H7 (cell line): ENCODE measurements around the gene TMEM229B. TPM values are rescaled to one million over a fixed set of nuclear protein-coding genes. Genes with fewer than 3 reads are reported as not detected.
"Not testable (repeated sequence)": the region's sequence is repeated elsewhere in the genome, so short reads cannot be mapped to it uniquely, and the experiment has no call there.

ENCODE experiments used
- DNase-seq: peaks from one replicate; pipeline ENCODE4 v3.0.0; 2012
- H3K27me3 ChIP-seq: 2 replicates; pipeline ENCODE4 v1.6.0; 2011; ENCODE audit warnings: mild to moderate bottlenecking, low read length; ENCODE audit not compliant: control insufficient read depth, insufficient read depth
- H3K36me3 ChIP-seq: replicated peaks from 2 replicates; pipeline ENCODE4 v1.5.1; 2011; ENCODE audit warnings: low read length; ENCODE audit not compliant: control insufficient read depth, insufficient read depth
- H3K4me3 ChIP-seq: 2 replicates; pipeline ENCODE4 v1.5.1; 2011; ENCODE audit warnings: low read depth, mild to moderate bottlenecking, control low read depth, low read length, moderate library complexity; ENCODE audit not compliant: insufficient read depth
- total RNA-seq: library from RNA; depleted of rRNA; stranded (reverse); fragments of >200 nt; shearing (Covaris generic); gene quantifications from 2 replicates; pipeline ENCODE4 v1.2.3, GENCODE V29; 2014

TMEM229B gene
- total RNA-seq, 1 experiment from 2014 or later, result 0.69 TPM

DNA sequence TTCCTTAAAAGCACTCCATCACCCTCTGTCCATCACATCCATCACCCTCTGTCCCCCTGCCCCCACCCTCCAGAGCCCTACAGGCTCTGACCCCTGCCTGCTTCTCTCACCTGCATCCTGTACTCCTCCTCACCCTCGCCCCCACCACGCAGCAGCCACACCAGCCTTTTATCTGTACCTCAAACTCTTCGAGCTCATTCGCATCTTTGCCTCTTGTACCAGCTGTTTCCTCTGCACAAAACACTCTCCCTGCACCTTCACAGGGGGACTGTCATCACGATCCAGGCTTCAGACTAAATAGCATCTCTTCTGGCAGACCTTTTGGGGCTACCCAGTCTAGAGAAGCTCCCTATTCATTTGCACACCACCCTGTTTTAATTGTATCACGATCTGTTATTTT, 24.1 kb downstream of the TMEM229B start:
- no peak for DNase-seq
- no peak overlapping the region for H3K4me3 ChIP-seq
- no peaks in the 10 kb centered on the region for H3K36me3 ChIP-seq
- no peaks in the 10 kb centered on the region for H3K27me3 ChIP-seq

DNA sequence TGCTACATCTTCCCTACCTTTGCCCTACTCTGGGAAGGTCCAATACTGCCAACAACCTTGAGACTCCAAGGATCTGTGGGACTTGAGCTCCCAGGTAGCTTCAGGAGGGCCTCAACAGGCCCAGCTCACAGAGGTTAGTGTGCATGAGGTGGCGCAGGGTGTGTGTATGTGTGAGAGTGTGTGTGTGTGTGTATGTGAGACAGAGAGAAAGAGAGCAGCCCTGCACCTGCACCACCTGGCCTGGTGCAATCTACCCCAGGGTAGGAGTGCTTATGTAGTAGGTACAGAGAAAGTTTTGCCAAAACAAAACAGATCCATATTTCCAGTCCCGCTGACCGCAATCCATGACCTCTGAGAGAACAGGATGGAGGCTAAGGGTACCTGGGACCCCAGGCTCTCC, 24.6 kb downstream of the TMEM229B start:
- no peak overlapping the region for H3K4me3 ChIP-seq
- no peak for DNase-seq
- H3K36me3 ChIP-seq, result no peaks in the 10 kb centered on the region
- no peaks in the 10 kb centered on the region for H3K27me3 ChIP-seq

DNA sequence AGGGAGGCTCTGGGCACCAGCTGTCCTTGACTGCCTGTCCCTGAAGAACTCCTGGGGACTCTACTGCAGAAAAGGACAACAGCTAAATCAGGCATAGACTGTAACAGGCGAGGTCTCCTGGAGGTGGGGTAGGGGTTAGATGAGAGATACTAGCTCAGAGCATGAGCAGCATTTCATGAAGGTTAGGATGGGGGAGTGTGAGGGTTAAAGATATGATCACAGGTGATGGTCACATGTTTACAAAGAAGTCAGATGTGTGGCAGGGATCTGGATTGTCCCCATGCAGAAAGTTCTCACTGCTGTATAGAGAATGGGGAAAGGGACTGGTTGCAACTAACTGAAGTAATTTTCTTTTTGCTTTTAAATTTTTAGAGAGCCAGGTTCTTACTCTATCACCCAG, 26.5 kb downstream of the TMEM229B start:
- no peaks in the 10 kb centered on the region for H3K36me3 ChIP-seq
- DNase-seq, result no peak
- H3K4me3 ChIP-seq, result no peak overlapping the region
- no peaks in the 10 kb centered on the region for H3K27me3 ChIP-seq

DNA sequence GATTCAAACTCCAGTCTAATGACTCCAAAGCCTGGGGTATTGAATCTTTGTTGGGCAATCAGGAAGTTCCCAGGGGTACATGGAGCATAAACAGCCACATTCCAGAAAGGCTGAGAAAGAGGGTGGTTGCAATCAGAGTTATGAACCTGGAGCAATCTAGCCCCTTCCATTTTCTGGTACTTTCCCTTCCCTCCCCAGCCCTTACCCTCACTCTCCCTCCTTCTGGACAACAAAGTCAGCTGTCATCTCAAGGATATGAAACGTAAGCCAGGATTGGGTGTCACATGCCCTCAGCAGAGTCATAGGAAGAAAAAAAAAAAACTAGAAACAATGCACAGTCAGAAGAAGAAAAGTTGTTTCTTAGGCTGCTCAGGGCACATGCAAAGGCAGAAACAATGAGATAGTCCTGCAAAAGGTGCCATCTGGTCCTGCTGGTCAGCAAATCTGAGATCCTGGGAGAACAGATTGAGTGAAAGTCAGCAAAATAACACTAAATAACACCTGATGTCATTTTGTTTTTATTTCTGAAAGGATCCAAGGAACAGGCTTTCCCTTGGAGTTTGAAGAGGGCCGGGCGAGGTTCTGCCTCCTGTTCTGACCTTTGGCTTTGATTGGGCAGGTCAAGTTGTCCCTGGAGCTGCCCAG, 27.1 kb downstream of the TMEM229B start:
- no peak for DNase-seq
- Histone ChIP-seq H3K36me3 (no peaks in the 10 kb centered on the region), H3K27me3 (no peaks in the 10 kb centered on the region)

DNA sequence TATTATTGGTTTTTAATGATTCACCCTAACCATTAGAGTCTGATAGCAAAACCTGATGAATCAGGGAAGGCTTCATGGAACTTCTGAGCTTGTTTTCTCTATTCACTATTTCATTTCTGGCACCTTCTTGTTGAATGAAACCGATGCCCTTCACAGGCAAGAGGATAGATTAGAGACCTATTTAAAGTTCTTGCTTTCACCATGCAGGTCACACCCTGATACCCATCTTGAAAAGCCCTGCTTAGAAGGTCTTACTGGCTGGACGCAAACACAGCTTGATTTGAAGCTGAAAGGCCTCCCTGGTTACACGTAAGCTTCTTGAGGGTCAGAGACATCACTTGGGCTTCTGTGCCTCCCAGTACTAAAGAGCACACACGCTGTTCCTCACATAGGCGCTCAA, 29.2 kb downstream of the TMEM229B start:
- Histone ChIP-seq H3K27me3 (no peaks in the 10 kb centered on the region), H3K4me3 (no peak overlapping the region), H3K36me3 (no peaks in the 10 kb centered on the region)
- DNase-seq, result no peak

More for the DNA sequence above, 27.1 kb downstream of the TMEM229B start:
- H3K4me3 ChIP-seq, result no peak overlapping the region

DNA sequence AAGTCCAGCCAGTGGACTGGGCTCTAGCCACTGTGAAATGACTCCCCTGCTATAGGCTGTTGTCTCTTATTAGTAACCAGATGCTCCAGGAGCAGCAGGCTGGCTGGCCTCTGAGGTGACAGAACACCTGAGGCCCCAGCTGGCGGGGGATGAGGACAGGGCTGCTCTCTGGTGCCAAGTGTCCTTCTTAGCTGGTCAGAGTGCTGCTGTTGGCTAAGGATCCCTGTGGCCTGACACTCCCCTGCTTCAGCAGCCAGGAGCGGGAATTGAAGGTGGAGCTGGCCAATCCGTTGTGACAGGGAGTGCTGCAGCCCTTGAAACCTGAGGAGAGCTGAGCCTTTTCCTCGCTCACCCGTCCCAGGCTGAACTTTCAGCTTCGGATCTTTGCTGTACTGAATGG, 30.7 kb downstream of the TMEM229B start:
- H3K36me3 ChIP-seq, result no peaks in the 10 kb centered on the region
- H3K4me3 ChIP-seq, result no peak overlapping the region
- no peaks in the 10 kb centered on the region for H3K27me3 ChIP-seq
- DNase-seq, result peak; percentile 69

DNA sequence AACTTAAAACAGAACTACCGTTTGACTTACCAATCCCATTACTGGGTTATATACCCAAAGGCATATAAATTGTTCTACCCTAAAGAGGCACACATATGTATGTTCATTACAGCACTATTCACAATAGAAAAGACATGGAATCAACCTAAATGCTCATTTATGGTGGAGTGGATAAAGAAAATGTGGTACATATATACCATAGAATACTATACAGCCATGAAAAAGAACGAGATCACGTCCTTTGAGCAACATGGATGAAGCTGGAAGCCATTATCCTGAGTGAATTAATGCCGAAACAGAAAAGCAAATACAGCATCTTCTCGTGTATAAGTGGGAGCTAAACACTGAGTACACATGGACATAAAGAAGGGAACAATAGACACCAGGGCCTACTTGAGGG, 31.8 kb downstream of the TMEM229B start:
- no peaks in the 10 kb centered on the region for H3K27me3 ChIP-seq
- H3K36me3 ChIP-seq, result no peaks in the 10 kb centered on the region
- DNase-seq, result no peak
- H3K4me3 ChIP-seq, result no peak overlapping the region

DNA sequence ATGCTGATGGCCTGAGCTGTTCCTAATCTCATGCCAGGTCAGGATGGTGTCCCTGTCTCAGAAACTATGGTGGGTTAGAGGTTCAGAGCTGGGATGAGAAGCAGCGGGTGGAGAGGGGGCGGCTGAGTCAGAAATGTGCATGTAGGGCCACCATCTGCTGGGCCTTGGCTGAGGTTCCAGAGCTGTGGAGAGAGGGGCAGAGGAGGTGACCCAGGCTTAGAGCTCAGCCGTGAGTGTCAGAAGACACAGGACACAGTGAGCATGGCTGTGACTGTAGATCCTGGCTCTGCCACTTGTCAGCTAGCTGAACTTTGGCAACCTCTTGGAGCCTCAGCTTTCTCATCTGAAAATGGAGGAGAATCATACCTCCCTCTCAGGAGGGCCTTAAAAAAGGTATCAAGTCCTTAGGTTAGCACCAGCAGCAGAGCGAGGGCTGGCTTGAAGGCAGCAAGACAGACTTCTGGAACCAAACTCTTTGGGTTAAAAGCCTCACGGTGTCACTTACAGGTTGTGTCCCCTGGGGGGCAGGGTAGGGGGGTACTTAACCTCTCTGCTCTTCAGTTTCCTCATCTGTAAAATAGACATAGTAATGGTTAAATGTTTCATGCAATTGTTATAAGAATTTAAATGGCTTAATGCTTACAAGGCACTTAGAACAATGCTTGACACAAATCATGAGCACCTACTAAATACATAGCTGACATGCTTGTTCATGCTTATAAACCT, 34.8 kb downstream of the TMEM229B start:
- no peaks in the 10 kb centered on the region for H3K27me3 ChIP-seq
- no peak for DNase-seq
- no peaks in the 10 kb centered on the region for H3K36me3 ChIP-seq
- H3K4me3 ChIP-seq, result no peak overlapping the region

DNA sequence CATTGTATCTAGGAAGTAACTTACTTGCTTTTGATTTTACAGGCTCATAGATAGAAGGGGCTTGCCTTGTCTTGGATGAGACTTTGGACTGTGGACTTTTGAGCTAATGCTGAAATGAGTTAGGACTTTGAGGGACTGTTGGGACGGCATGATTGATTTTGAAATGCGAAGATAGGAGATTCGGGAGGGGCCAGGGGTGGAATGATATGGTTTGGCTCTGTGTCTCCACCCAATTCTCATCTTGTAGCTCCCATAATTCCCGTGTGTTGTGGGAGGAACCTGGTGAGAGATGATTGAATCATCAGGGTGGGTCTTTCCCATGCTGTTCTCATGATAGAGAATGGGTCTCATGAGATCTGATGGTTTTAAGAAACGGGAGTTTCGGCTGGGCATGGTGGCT, 36.9 kb downstream of the TMEM229B start:
- not testable (repeated sequence) for H3K4me3 ChIP-seq, DNase-seq, H3K36me3 ChIP-seq, H3K27me3 ChIP-seq

DNA sequence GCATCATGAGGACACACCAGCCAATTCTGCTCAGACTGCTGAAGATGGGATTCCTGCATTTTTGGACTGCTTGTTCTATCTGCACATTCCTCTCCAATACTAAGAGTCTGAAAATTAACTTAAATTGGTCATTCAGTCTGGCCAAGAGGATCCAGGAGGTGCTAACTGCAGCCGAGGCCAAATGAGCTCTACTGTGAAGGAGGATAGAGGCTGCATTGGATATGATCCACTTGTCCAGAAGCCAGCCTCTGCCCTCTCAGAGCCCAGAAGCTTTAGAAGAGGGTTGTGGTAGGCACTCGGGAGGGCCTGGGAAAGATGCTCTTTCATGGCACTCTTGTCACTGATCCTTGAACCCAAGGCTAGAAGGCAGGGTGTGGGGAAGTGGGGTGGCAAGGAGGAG, 39.4 kb downstream of the TMEM229B start:
- no peaks in the 10 kb centered on the region for H3K27me3 ChIP-seq
- no peak overlapping the region for H3K4me3 ChIP-seq
- no peak for DNase-seq
- H3K36me3 ChIP-seq, result no peaks in the 10 kb centered on the region

DNA sequence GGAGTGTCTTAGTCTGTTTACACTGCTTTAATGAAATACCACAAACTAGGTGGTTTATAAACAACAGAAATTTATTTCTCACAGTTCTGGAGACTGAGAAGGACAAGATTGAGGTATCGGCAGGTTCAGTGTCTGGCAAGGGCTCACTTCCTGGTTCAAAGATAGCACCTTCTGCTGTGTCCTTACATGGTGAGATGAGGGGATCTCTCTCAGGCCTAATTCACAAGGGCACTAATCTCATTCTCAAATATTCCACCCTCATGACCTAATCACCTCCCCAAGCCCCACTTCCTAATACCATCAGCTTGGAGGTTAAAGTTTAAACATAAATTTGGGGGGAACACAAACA, 41.5 kb downstream of the TMEM229B start:
- H3K27me3 ChIP-seq, result no peaks in the 10 kb centered on the region
- DNase-seq, result no peak
- H3K4me3 ChIP-seq, result no peak overlapping the region

DNA sequence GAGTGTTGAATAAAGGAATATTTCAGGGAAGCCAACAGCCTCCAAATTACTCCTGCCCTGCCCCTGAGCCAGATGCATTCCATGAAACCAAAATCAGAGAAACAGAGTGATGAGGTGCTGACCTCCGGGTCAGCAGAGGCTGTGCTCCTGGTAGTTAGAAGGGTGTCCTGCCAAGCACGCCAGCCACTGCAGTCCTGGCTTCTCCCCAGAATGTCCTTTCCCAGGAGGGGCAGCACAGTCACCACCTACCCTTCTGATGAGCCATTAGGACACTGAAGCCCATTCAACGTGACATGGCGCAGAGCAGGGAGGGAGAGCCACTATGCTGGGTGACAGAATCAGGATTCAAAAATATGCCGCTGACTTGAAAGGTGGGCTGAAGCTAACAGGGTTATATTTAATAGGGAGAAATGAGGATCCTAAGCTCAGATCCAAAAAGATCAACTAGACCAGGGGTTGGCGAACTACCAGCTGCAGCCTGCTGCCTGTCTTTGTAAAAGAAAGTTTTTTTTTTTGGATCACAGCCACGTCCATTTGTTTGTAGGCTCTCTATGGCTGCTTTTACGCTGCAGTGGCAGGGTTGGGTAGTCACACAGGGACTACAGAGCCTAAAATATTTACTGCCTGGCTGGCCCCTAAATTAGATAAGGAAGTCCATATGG, 42.0 kb downstream of the TMEM229B start:
- no peak overlapping the region for H3K4me3 ChIP-seq
- H3K36me3 ChIP-seq, result no peaks in the 10 kb centered on the region
- no peaks in the 10 kb centered on the region for H3K27me3 ChIP-seq
- no peak for DNase-seq

More for the DNA sequence above, 41.5 kb downstream of the TMEM229B start:
- H3K36me3 ChIP-seq, result no peaks in the 10 kb centered on the region

DNA sequence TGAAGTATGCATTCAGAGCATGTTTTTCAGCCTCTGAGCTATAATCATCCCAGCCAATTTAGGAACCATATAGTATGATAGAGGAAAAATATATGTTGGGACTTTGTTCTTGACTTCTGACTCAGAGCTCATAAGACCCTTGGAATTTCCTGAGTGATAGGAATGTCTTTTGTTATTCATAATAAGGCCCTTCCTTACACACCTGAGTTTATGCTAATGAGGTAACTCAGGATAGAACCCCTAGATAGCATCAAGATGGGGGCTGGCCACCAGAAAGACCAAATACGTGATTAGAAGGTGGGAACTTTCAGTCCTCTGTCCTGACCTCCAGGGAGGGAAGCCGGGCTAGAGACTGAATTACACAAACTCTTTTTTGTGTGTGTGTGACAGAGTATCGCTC, 44.1 kb downstream of the TMEM229B start:
- Histone ChIP-seq H3K36me3 (no peaks in the 10 kb centered on the region), H3K27me3 (no peaks in the 10 kb centered on the region), H3K4me3 (no peak overlapping the region)
- no peak for DNase-seq

DNA sequence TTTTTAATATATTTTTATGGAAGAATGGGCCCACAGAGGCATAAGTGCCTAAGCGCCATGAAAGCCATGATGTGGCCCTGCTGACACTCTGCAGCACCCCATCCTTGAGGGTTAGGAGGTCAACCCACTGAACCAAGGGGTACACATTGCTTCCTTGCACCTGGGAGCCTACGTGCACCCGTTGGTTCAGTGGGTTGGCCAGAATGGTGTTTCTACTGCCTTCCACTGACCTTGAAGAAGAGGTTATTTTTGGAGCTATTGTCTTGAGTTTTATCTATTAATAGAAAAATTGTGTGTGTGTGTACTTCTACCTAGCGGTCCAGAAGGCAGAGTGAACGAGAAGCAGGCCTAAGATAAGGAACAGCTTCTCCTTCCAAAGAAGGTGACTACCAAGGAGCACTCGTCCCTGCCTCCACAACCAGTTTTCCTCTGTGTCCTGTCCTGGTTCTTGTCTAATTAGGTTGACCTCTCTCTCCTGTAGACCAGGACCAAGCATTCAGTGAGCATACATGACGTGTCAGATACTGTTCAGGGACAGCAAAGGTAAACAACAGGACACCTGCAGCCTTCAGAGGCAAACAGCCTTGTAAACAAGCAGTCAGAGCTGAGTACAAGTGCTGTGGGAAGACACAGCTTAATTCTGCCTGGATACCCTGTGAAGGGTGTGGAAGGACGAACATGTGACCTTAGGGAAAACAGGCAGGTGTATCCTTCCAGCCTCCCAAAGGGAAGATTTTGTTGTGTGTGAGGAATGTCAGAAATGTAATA, 46.2 kb downstream of the TMEM229B start:
- Histone ChIP-seq H3K27me3 (no peaks in the 10 kb centered on the region), H3K4me3 (no peak overlapping the region), H3K36me3 (no peaks in the 10 kb centered on the region)
- no peak for DNase-seq

DNA sequence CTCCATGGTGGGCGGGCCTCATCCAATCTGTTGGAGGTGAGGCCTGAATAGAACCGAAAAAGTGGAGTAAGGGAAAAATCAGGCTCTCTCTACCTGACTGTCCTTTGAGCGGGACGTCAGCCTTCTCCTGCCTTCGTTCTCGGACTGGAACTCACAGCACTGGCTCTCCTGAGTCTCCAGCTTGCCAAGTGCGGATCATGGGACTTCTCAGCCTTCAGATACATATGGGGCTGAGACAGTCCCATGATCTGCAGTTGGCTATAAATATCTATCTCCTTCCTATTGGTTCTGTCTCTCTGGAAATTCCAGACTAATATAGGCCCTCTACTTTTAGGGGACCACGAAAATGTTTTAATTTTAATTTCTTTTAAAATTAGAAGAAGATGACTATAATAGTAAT, 46.8 kb downstream of the TMEM229B start:
- H3K36me3 ChIP-seq, result no peaks in the 10 kb centered on the region
- H3K27me3 ChIP-seq, result no peaks in the 10 kb centered on the region
- H3K4me3 ChIP-seq, result no peak overlapping the region
- DNase-seq, result no peak
